Right lobe of liver (tissue), 4 donors: ENCODE results near the gene B4GALT1.
"Not testable (repeated sequence)": the region's sequence is repeated elsewhere in the genome, so short reads cannot be mapped to it uniquely, and the experiment has no call there.

Experiments used
- CTCF ChIP-seq, 4 donors: fragments of 200-600 bp in 3 of 4; fragments of 450-650 bp in 1 of 4; IDR thresholded peaks; one replicate each; pipeline versions ENCODE4 v1.5.1 to v1.8.0; 2016 to 2022; ENCODE audit warnings: antibody characterized with exemption in 4 of 4, mild to moderate bottlenecking in 2 of 4
- POLR2A ChIP-seq: fragments of 450-650 bp; IDR thresholded peaks from one replicate; pipeline ENCODE4 v1.6.1; 2017; ENCODE audit warnings: antibody characterized with exemption, mild to moderate bottlenecking
- donor health status: DM: no; HTN: no; CAD: no.
- donor health status: DM: no; HTN: no; CAD: no.
- donor health status: DM: no; HTN: yes; CAD: no.

GRCh38 chr9:33085672-33086071 lies 81.5 kb downstream of the B4GALT1 start:
- TF ChIP-seq CTCF (IDR thresholded peaks at IDR 0.05); POLR2A: not testable (repeated sequence)
